Measurements from ENCODE around the gene PLLP.

Gene PLLP

GRCh38 chr16:57284209-57284951 lies at the start of gene PLLP:
PLLP (minus strand) TSS chr16:57284672; CDS start chr16:57284540, 132 bp downstream.
- DNase-seq, result no peak

- no peak for DNase-seq
Observed at GRCh38 chr16:57333402-57333801, 48.9 kb upstream of the PLLP start.

GRCh38 chr16:57331355-57331754 lies 46.9 kb upstream of the PLLP start:
- DNase-seq, result no peak

GRCh38 chr16:57329718-57330327 lies 45.4 kb upstream of the PLLP start:
- DNase-seq, result no peak

- no peak for DNase-seq
Observed at GRCh38 chr16:57325458-57325857, 41.0 kb upstream of the PLLP start.

- no peak for DNase-seq
Observed at GRCh38 chr16:57324749-57325148, 40.3 kb upstream of the PLLP start.

GRCh38 chr16:57319646-57320045 lies 35.2 kb upstream of the PLLP start:
- no peak for DNase-seq

- DNase-seq, result no peak
Observed at GRCh38 chr16:57318240-57318970, 33.9 kb upstream of the PLLP start.

- no peak for DNase-seq
Observed at GRCh38 chr16:57316390-57317017, 32.0 kb upstream of the PLLP start.

- DNase-seq, result no peak
Observed at GRCh38 chr16:57315416-57315815, 30.9 kb upstream of the PLLP start.

GRCh38 chr16:57314161-57314785 lies 29.8 kb upstream of the PLLP start:
- no peak for DNase-seq

GRCh38 chr16:57313509-57313908 lies 29.0 kb upstream of the PLLP start:
- no peak for DNase-seq

GRCh38 chr16:57310801-57311200 lies 26.3 kb upstream of the PLLP start:
- DNase-seq, result no peak

- DNase-seq, result no peak
Observed at GRCh38 chr16:57308041-57308440, 23.6 kb upstream of the PLLP start.

GRCh38 chr16:57307365-57307764 lies 22.9 kb upstream of the PLLP start:
- DNase-seq, result no peak

GRCh38 chr16:57306676-57307341 lies 22.3 kb upstream of the PLLP start:
- no peak for DNase-seq

GRCh38 chr16:57305159-57305811 lies 20.8 kb upstream of the PLLP start:
- DNase-seq, result no peak

GRCh38 chr16:57304169-57305061 lies 19.9 kb upstream of the PLLP start:
- no peak for DNase-seq

GRCh38 chr16:57303910-57304168 lies 19.4 kb upstream of the PLLP start:
- DNase-seq, result no peak

- DNase-seq, result no peak
Observed at GRCh38 chr16:57303021-57303909, 18.8 kb upstream of the PLLP start.

Data from NCI-H2029 treated with DMSO at 0.1 percent for 48 hours (cell line).